GM03348 (cell line): Measurements from ENCODE around the gene ADAMTSL3.
"Not testable (repeated sequence)": the region's sequence is repeated elsewhere in the genome, so short reads cannot be mapped to it uniquely, and the experiment has no call there.

Experiments used
- DNase-seq: peaks from one replicate; pipeline ENCODE4 v3.0.0; 2012; ENCODE audit warnings: low spot score

The ADAMTSL3 gene

GRCh38 chr15:84037301-84037700 lies 383.4 kb downstream of the ADAMTSL3 start:
- no peak for DNase-seq

DNA sequence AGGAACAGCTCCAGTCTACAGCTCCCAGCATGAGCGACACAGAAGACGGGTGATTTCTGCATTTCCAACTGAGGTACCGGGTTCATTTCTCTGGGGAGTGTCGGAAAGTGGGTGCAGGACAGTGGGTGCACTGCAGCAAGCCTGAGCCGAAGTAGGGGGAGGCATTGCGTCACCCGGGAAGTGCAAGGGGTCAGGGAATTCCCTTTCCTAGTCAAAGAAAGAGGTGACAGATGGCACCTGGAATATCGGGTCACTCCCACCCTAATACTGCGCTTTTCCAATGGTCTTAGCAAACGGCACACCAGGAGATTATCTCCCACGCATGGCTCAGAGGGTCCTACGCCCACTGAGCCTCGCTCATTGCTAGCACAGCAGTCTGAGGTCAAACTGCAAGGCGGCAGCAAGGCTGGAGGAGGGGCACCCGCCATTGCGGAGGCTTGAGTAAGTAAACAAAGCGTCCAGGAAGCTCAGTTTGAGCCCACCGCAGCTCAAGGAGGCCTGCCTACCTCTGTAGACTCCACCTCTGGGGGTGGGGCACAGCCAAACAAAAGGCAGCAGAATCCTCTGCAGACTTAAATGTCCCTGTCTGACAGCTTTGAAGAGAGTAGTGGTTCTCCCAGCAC lies 388.6 kb downstream of the ADAMTSL3 start:
- not testable (repeated sequence) for DNase-seq

DNA sequence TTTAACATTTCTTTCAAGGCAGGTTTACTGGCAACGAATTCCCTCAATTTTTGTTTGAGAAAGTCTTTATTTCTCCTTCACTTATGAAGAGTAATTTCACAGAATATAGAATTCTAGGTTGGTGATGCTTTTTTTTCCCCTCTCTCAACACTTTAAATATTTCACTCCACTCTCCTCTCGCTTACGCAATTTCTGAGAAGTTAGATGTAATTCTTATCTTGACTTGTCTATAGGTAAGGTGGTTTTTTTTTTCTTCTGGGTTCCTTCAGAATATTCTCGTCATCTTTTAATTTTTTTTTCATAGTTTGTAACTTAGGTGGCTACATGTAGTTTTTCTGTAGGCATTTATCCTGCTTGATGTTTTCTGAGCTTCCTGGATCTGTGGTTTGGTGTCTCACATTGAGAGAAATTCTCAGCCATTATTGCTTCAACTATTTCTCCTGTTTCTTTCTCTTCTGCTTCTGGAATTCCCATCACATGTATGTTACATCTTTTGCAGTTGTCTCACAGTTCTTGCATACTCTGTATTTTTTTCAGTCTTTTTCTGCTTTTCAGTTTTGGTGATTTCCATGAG lies 392.2 kb downstream of the ADAMTSL3 start:
- DNase-seq = no peak

- not testable (repeated sequence) for DNase-seq
Measured at GRCh38 chr15:84049480-84049879, 395.6 kb downstream of the ADAMTSL3 start.

DNA sequence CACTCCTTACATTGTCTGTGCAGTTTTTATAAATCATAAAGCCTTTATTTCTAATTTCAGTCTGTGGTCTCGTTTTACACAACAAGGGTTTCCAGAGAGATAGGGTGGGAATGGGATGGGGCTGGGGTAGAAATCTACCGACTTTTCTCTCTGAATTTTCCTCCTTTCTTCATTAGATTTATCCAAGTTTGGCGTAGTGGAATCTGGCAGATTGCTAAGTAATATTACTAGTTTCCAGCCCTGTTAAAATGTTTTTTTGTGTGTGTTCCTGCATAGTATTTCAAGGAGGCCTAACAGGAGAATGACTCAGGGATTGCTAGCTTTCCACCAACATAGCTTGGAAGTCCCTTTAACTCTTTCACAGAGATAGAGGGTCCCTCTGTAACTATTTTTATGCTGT lies 396.2 kb downstream of the ADAMTSL3 start:
- no peak for DNase-seq

DNA sequence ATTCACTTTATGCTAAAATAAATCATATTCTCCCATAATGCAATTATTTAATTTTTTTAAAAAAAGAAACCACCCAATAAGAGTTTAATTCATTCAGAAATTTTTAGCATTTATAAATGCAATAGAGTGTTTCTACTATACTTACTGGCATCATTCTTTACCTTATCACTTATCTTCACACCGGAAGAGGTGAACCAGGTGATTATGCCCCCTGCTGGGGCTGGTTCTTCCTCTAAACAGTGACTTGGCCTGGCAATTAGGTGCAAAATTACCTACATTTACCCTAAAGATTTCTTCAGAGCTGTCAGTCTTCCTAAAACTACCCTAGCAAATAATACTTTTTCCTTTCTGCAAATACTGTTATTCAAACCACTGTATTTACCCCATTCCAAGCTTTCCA lies 397.2 kb downstream of the ADAMTSL3 start:
- not testable (repeated sequence) for DNase-seq

DNA sequence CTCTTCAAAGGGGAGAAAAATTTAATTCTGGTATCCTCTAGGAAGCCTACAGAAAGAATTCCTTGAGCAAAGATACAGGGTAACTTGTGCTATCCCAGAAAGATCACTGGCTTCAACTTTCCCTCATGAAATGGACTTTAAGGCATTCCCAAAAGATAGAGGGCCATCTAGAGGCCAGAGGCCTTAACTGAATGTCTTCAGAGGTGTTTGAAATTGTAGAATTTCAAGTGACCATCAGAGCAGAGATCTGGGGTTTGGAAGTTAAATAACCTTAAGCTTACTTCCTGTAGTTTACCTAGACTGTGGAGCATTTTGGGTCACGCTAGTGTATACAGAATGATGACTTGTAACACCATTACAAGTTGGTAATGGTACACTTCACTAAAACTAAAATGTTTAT lies 400.6 kb downstream of the ADAMTSL3 start:
- not testable (repeated sequence) for DNase-seq

DNA sequence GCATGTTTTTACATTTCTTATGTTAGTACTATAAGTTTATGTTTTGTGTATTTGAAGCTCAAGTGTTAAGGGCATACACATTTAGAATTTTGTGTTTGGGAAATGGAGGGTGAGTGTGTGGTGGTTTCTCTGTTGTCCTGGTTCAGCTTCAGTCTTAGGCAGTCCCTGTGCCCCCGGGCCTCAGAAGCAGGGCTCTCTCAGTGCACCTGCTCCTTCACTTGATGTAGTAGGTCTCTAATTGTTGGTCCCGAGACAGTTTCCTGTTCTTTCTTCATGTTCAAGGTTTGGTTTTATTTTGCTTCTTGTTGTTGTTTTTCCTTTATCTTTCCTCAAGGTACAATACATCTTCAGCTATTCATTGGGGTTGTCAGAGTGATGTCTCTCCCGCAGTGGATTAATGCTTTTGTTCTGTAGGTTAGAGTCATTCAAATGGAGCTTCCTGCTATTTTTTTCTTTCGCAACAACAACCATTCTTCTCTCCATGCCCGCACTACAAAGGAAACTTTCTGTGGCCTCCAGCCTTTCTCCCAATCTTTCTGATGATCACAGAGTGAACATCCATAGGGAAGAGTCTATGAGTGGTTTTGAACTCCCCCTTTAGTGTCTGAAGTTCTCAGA lies 403.9 kb downstream of the ADAMTSL3 start:
- no peak for DNase-seq

DNA sequence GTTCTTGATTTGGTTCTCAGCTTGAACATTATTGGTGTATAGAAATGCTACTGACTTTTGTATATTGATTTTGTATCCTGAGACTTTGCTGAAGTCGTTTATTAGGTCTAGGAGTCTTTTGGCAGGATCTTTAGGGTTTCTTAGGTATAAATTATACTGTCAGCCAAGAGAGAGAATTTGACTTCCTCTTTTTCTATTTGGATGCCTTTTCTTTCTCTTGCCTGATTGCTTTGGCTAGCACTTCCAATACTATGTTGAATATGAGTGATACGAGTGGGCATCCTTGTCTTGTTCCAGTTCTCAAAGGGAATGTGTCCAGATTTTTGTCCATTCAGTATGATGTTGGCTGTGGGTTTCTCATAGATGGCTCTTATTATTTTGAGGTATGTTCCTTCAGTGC lies 409.8 kb downstream of the ADAMTSL3 start:
- DNase-seq = not testable (repeated sequence)

DNA sequence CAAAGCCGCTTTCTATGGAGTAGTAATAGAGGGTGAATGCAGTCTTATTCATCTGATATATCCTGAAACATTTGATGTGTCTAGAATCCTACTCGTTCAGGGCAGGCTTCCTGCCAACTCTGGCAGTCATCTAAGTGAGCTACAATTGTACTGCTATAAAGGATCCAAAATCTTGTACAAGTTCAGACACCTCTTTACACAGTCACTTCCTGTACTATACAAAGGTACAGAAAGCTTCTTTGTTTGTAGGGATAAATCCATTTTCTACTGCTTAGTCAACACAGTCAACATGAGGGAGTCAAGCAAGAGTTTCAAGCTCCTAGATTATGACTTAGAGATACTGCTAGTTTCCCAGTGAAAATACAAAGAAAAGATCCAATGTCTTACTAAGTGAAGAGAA lies 414.8 kb downstream of the ADAMTSL3 start:
- DNase-seq = not testable (repeated sequence)

GRCh38 chr15:84078038-84078437 lies 424.1 kb downstream of the ADAMTSL3 start:
- not testable (repeated sequence) for DNase-seq

- DNase-seq = not testable (repeated sequence)
Measured at GRCh38 chr15:84079325-84079884, 425.5 kb downstream of the ADAMTSL3 start.

DNA sequence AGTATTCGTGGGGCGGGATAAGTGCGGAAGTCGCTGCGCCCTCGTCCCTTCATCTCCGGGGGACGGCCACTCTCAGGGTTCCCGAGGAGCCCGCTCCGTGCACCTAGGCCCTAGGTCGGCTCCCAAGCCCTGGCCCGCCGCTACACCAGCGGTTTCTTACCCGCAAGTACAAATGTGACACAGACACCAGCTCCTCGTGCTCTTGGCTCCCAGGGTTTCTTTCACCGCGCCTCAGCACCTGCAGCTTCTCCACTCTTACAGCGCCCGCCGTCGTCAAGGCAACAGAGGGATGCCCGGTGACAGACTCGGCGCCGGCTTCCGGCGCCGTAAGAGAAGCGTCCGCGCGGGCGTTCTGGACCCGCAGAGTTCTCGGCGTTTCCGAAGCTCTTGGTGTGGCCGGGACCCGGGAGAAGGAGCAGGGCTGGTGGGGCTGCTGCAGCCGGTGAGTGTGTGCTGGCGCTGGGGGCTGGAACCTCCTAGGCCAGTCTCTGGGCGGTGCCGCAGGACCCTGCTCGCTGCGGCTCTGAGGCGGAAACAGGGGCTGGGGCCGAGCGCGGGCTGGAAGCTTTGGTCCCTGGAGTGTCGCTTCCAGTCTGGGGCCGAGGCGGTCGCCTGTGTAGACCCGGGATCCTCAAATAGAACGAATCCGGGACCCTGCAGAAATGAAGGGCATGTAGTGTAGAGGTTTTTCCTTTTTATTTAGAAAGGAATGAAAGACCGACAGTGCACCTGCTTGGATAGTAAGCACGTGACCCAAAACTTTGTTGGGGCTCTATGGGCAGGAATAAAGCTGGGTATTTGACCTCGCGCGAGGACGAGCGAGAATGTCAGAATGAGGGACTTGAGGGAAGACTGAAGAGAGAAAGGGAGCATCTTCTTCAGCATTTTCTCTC lies 426.2 kb downstream of the ADAMTSL3 start:
- peak; percentile 19 for DNase-seq

GRCh38 chr15:84080778-84081084 lies 426.8 kb downstream of the ADAMTSL3 start:
- DNase-seq = not testable (repeated sequence)

DNA sequence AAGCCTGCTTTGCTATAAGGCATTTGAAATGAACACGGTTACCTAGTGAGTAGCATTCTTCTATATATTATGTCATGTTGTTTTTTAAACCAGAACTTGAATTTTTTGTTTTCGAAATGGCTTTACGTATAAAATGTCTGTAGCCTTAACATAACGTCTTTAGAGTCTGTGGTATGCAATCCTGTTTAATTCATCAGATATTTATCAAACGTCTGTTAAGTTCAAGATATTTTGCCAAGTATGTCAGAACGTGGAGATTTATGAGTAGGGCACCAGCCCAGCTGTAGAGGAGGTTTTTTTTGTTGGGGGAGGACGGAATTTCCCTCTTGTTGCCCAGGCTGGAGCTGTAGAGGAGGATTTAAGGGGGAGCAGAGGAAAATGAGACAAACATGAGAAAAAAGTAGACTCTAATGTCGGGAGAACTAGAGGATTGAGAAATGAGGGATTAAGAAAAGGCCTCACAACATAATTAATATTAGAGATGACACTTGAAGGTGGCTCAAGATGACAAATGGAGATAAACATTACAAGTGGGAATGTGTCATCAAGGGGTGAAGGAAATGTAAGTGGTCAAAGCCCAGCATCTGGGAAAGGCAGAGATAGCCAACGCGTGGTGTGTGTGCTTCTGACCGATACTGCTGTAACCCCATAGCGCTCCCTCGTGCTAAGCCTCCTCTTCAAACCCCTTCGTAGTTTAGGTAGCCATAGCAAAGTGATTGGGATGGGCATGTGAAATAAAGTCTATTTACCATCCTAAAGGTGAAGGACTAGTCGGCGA lies 427.7 kb downstream of the ADAMTSL3 start:
- no peak for DNase-seq

DNA sequence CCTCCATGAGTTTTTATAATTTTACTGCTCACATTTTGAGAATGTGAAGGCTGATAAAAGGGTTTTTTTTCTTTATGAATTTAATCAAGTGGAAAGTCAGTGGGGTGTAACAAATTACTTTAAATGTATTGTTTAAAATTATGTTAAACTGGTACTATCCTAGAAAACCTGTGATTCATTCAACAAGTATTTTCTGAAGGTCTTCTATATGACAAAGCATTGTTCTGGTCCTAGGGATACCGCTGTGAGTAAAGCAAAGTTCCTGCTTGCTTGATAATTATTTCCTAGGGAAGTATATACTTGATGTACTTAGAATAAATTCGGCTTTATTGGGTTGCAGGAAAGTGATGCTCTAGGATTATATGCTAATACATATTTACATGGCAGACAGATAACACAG lies 428.8 kb downstream of the ADAMTSL3 start:
- DNase-seq = no peak

- DNase-seq = not testable (repeated sequence)
Measured at GRCh38 chr15:84086071-84086470, 432.1 kb downstream of the ADAMTSL3 start.
